HepG2 (cell line): Measurements from ENCODE around the gene FABP1. TPM values are rescaled to one million over a fixed set of nuclear protein-coding genes. Genes with fewer than 3 reads are reported as not detected.

Experiments used
- CBX5 ChIP-seq: sonication (generic); formaldehyde crosslinking; IDR thresholded peaks from 2 replicates; pipeline ENCODE4 v1.4.0; 2020; ENCODE audit warnings: missing genetic modification reagents, borderline replicate concordance
- FOXM1 ChIP-seq: sonication (generic); formaldehyde crosslinking; IDR thresholded peaks from 2 replicates; pipeline ENCODE4 v1.5.0; 2020; ENCODE audit warnings: missing genetic modification reagents
- HOXA9 ChIP-seq: sonication (generic); formaldehyde crosslinking; IDR thresholded peaks from 2 replicates; pipeline ENCODE4 v1.8.1; 2022; ENCODE audit warnings: missing genetic modification reagents, mild to moderate bottlenecking, moderate library complexity, borderline replicate concordance
- KAT7 ChIP-seq: IDR thresholded peaks from 2 replicates; pipeline ENCODE4 v1.6.1; 2018; ENCODE audit warnings: borderline replicate concordance, missing compliant biosample characterization
- NFE2L1 ChIP-seq: sonication (generic); formaldehyde crosslinking; IDR thresholded peaks from 2 replicates; pipeline ENCODE4 v1.4.0; 2020; ENCODE audit warnings: missing genetic modification reagents, mild to moderate bottlenecking, borderline replicate concordance
- NFYC ChIP-seq: IDR thresholded peaks from 2 replicates; pipeline ENCODE4 v1.6.1; 2016; ENCODE audit warnings: missing genetic modification reagents, missing compliant biosample characterization
- NONO ChIP-seq, 2 experiments: fragments of 450-650 bp in 1 of 2; sonication (generic) in 1 of 2; formaldehyde crosslinking in 1 of 2; IDR thresholded peaks in 1 of 2; conservative IDR thresholded peaks in 1 of 2; 2 replicates each; pipeline versions ENCODE4 v1.6.1 to v1.8.0; 2017 to 2022; ENCODE audit warnings: mild to moderate bottlenecking in 1 of 2, missing genetic modification reagents in 1 of 2, moderate library complexity in 1 of 2
- RBAK ChIP-seq: sonication (generic); formaldehyde crosslinking; IDR thresholded peaks from 2 replicates; pipeline ENCODE4 v1.5.1; 2020; ENCODE audit warnings: mild to moderate bottlenecking, missing genetic modification reagents
- SIN3B ChIP-seq: fragments of 150-350 bp; IDR thresholded peaks from 2 replicates; pipeline ENCODE4 v1.6.1; 2014; ENCODE audit warnings: low read length
- TBP ChIP-seq: sonication (generic); formaldehyde crosslinking; IDR thresholded peaks from 2 replicates; pipeline ENCODE4 v1.5.0; 2020; ENCODE audit warnings: missing genetic modification reagents
- ZNF101 ChIP-seq: sonication (generic); formaldehyde crosslinking; IDR thresholded peaks from 2 replicates; pipeline ENCODE4 v1.4.0; 2020; ENCODE audit warnings: mild to moderate bottlenecking, low read depth, missing genetic modification reagents, borderline replicate concordance
- ZNF432 ChIP-seq: sonication (generic); formaldehyde crosslinking; IDR thresholded peaks from 2 replicates; pipeline ENCODE4 v1.5.0; 2020; ENCODE audit warnings: missing genetic modification reagents, mild to moderate bottlenecking, borderline replicate concordance
- ZNF674 ChIP-seq: sonication (generic); formaldehyde crosslinking; IDR thresholded peaks from 2 replicates; pipeline ENCODE4 v1.5.0; 2020; ENCODE audit warnings: low read depth, mild to moderate bottlenecking, missing genetic modification reagents
- ZNF720 ChIP-seq: sonication (generic); formaldehyde crosslinking; IDR thresholded peaks from 2 replicates; pipeline ENCODE4 v1.4.0; 2020; ENCODE audit warnings: missing genetic modification reagents
- ZZZ3 ChIP-seq: sonication (generic); formaldehyde crosslinking; IDR thresholded peaks from 2 replicates; pipeline ENCODE4 v1.4.0; 2020; ENCODE audit warnings: missing genetic modification reagents, mild to moderate bottlenecking, borderline replicate concordance
- polyA plus RNA-seq, 8 experiments: library from polyadenylated mRNA; depleted of rRNA in 3 of 8; stranded (reverse) in 7 of 8; unstranded in 1 of 8; fragments of >200 nt; fragmentation: Illumina TruSeq in 4 of 8; extraction: Trizol in 4 of 8; gene quantifications; 2 replicates each; pipeline versions ENCODE4 v1.2.1 to v1.2.3, GENCODE V29; 2011 to 2016; ENCODE audit warnings: low read depth in 4 of 8, missing spikeins in 1 of 8, mixed read lengths in 1 of 8; ENCODE audit not compliant: insufficient read depth in 1 of 8
- total RNA-seq, 5 experiments: library from RNA; depleted of rRNA; stranded (reverse); fragments of >200 nt; fragmentation: Illumina TruSeq; extraction: Trizol; gene quantifications; 2 replicates each; pipeline ENCODE4 v1.2.3, GENCODE V29; 2016; ENCODE audit warnings: low read depth in 1 of 5
- TF ChIP-seq, protein P1 (sequence below): sonication (generic); formaldehyde crosslinking; conservative IDR thresholded peaks from 2 replicates; pipeline ENCODE4 v1.4.0; 2020; ENCODE audit warnings: missing genetic modification reagents
- TF ChIP-seq, protein P2 (sequence below): sonication (generic); formaldehyde crosslinking; IDR thresholded peaks from 2 replicates; pipeline ENCODE4 v1.4.0; 2020; ENCODE audit warnings: missing genetic modification reagents, borderline replicate concordance
- TF ChIP-seq, protein P3 (sequence below): sonication (generic); formaldehyde crosslinking; IDR thresholded peaks from 2 replicates; pipeline ENCODE4 v1.4.0; 2020; ENCODE audit warnings: mild to moderate bottlenecking, missing genetic modification reagents
- TF ChIP-seq, protein P4 (sequence below): sonication (generic); formaldehyde crosslinking; IDR thresholded peaks from 2 replicates; pipeline ENCODE4 v1.4.0; 2020; ENCODE audit warnings: missing genetic modification reagents, borderline replicate concordance

Gene FABP1
- total and polyA plus RNA-seq, 2 of the 13 experiments (the other 11 are each of a cell fraction or from before 2014, with no cell fraction given), result 644 to 1,608 TPM

DNA sequence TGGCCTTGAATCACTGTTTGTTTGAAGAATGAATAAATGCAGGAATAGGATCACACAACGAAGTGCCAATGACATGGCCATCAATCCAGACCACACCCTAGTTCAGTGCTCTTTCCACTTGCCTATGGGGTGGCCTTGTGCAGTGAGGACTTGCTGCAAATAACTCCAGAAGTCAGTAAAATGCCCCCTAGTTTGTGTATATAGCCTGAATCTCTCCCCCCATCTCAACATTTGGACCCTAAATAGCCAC is 299 bp downstream of the FABP1 start (continued):
- TF ChIP-seq ZZZ3 (CRISPR knock-in tag) (no peak), CBX5 (CRISPR knock-in tag) (no peak), KAT7 (CRISPR knock-in tag) (0 out of 2 replicates have a peak, but pooled peaks have one; percentile 58), ZNF432 (CRISPR knock-in tag) (no peak), NFYC (CRISPR knock-in tag) (no peak), NONO (IDR thresholded peaks at IDR 0.05) (no peak), NONO (CRISPR knock-in tag; conservative IDR thresholded peaks at IDR 0.05) (no peak), ZNF101 (CRISPR knock-in tag) (0 out of 2 replicates have a peak, but pooled peaks have one; percentile 35), RBAK (CRISPR knock-in tag) (no peak), SIN3B (no peak), HOXA9 (CRISPR knock-in tag) (no peak), TBP (CRISPR knock-in tag) (no peak), FOXM1 (CRISPR knock-in tag) (no peak), ZNF674 (CRISPR knock-in tag) (0 out of 2 replicates have a peak, but pooled peaks have one; percentile 78), NFE2L1 (CRISPR knock-in tag) (no peak), ZNF720 (CRISPR knock-in tag) (0 out of 2 replicates have a peak, but pooled peaks have one; percentile 6)
- TF ChIP-seq, protein P1, sequence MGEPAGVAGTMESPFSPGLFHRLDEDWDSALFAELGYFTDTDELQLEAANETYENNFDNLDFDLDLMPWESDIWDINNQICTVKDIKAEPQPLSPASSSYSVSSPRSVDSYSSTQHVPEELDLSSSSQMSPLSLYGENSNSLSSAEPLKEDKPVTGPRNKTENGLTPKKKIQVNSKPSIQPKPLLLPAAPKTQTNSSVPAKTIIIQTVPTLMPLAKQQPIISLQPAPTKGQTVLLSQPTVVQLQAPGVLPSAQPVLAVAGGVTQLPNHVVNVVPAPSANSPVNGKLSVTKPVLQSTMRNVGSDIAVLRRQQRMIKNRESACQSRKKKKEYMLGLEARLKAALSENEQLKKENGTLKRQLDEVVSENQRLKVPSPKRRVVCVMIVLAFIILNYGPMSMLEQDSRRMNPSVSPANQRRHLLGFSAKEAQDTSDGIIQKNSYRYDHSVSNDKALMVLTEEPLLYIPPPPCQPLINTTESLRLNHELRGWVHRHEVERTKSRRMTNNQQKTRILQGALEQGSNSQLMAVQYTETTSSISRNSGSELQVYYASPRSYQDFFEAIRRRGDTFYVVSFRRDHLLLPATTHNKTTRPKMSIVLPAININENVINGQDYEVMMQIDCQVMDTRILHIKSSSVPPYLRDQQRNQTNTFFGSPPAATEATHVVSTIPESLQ (CRISPR knock-in tag), result no peak
- TF ChIP-seq, protein P2, sequence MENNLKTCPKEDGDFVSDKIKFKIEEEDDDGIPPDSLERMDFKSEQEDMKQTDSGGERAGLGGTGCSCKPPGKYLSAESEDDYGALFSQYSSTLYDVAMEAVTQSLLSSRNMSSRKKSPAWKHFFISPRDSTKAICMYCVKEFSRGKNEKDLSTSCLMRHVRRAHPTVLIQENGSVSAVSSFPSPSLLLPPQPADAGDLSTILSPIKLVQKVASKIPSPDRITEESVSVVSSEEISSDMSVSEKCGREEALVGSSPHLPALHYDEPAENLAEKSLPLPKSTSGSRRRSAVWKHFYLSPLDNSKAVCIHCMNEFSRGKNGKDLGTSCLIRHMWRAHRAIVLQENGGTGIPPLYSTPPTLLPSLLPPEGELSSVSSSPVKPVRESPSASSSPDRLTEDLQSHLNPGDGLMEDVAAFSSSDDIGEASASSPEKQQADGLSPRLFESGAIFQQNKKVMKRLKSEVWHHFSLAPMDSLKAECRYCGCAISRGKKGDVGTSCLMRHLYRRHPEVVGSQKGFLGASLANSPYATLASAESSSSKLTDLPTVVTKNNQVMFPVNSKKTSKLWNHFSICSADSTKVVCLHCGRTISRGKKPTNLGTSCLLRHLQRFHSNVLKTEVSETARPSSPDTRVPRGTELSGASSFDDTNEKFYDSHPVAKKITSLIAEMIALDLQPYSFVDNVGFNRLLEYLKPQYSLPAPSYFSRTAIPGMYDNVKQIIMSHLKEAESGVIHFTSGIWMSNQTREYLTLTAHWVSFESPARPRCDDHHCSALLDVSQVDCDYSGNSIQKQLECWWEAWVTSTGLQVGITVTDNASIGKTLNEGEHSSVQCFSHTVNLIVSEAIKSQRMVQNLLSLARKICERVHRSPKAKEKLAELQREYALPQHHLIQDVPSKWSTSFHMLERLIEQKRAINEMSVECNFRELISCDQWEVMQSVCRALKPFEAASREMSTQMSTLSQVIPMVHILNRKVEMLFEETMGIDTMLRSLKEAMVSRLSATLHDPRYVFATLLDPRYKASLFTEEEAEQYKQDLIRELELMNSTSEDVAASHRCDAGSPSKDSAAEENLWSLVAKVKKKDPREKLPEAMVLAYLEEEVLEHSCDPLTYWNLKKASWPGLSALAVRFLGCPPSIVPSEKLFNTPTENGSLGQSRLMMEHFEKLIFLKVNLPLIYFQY, result no peak
- TF ChIP-seq, protein P3, sequence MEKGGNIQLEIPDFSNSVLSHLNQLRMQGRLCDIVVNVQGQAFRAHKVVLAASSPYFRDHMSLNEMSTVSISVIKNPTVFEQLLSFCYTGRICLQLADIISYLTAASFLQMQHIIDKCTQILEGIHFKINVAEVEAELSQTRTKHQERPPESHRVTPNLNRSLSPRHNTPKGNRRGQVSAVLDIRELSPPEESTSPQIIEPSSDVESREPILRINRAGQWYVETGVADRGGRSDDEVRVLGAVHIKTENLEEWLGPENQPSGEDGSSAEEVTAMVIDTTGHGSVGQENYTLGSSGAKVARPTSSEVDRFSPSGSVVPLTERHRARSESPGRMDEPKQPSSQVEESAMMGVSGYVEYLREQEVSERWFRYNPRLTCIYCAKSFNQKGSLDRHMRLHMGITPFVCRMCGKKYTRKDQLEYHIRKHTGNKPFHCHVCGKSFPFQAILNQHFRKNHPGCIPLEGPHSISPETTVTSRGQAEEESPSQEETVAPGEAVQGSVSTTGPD, result no peak
- TF ChIP-seq, protein P4, sequence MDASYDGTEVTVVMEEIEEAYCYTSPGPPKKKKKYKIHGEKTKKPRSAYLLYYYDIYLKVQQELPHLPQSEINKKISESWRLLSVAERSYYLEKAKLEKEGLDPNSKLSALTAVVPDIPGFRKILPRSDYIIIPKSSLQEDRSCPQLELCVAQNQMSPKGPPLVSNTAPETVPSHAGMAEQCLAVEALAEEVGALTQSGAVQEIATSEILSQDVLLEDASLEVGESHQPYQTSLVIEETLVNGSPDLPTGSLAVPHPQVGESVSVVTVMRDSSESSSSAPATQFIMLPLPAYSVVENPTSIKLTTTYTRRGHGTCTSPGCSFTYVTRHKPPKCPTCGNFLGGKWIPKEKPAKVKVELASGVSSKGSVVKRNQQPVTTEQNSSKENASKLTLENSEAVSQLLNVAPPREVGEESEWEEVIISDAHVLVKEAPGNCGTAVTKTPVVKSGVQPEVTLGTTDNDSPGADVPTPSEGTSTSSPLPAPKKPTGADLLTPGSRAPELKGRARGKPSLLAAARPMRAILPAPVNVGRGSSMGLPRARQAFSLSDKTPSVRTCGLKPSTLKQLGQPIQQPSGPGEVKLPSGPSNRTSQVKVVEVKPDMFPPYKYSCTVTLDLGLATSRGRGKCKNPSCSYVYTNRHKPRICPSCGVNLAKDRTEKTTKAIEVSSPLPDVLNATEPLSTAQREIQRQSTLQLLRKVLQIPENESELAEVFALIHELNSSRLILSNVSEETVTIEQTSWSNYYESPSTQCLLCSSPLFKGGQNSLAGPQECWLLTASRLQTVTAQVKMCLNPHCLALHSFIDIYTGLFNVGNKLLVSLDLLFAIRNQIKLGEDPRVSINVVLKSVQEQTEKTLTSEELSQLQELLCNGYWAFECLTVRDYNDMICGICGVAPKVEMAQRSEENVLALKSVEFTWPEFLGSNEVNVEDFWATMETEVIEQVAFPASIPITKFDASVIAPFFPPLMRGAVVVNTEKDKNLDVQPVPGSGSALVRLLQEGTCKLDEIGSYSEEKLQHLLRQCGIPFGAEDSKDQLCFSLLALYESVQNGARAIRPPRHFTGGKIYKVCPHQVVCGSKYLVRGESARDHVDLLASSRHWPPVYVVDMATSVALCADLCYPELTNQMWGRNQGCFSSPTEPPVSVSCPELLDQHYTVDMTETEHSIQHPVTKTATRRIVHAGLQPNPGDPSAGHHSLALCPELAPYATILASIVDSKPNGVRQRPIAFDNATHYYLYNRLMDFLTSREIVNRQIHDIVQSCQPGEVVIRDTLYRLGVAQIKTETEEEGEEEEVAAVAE (CRISPR knock-in tag), result no peak
